HEK293 (cell line): ENCODE measurements around the gene SNRNP70.

Experiments used
- CTCF ChIA-PET: fragments of 350-600 bp; formaldehyde crosslinking; extraction: SDS; loops from one replicate; lab custom pipeline; 2021; ENCODE audit warnings: antibody characterized with exemption; lab: Yijun Ruan, JAX
- POLR2A ChIA-PET: fragments of 300-600 bp; formaldehyde crosslinking; extraction: SDS; loops from one replicate; lab custom pipeline; 2020; ENCODE audit warnings: antibody characterized with exemption, inconsistent platforms; lab: Yijun Ruan, JAX
- H3K27ac ChIP-seq: fragments of 200-500 bp; sonication (Bioruptor generic); 2 replicates; pipeline ENCODE4 v1.5.1; 2014; ENCODE audit warnings: low read depth, low read length, control low read depth, inconsistent platforms; ENCODE audit errors: extremely low read depth
- H3K36me3 ChIP-seq, 2 experiments: fragments of 200-500 bp in 1 of 2; sonication (Bioruptor generic) in 1 of 2; 1 replicate in 1 of 2; 2 replicates in 1 of 2; pipeline ENCODE4 v1.5.1; 2014 to 2017; ENCODE audit warnings: inconsistent platforms in 2 of 2, low read length in 2 of 2; ENCODE audit not compliant: control insufficient read depth in 2 of 2, insufficient read depth in 1 of 2
- H3K4me1 ChIP-seq: fragments of 200-500 bp; sonication (Bioruptor generic); 2 replicates; pipeline ENCODE4 v1.5.1; 2014; ENCODE audit warnings: mild to moderate bottlenecking, low read length, inconsistent platforms; ENCODE audit not compliant: control insufficient read depth, insufficient read depth
- H3K4me3 ChIP-seq: 2 replicates; pipeline ENCODE4 v1.5.1; 2011; ENCODE audit warnings: low read depth, mild to moderate bottlenecking, control low read depth, low read length, moderate library complexity
- H3K9me3 ChIP-seq: fragments of 200-500 bp; sonication (Bioruptor generic); 2 replicates; pipeline ENCODE4 v1.5.1; 2014; ENCODE audit warnings: low read depth, low read length, inconsistent platforms; ENCODE audit not compliant: control insufficient read depth, insufficient read depth
- BCL11B ChIP-seq: fragments of 450-650 bp; formaldehyde crosslinking; IDR thresholded peaks from 2 replicates; pipeline ENCODE4 v1.5.1; 2016; ENCODE audit warnings: low read depth, missing biosample characterization, missing genetic modification characterization
- KLF1 ChIP-seq: fragments of 450-650 bp; formaldehyde crosslinking; IDR thresholded peaks from 2 replicates; pipeline ENCODE4 v1.5.1; 2016; ENCODE audit warnings: missing biosample characterization, missing genetic modification characterization
- KLF8 ChIP-seq: fragments of 450-650 bp; formaldehyde crosslinking; IDR thresholded peaks from 2 replicates; pipeline ENCODE4 v1.5.1; 2016; ENCODE audit warnings: missing biosample characterization, missing genetic modification characterization
- SCRT2 ChIP-seq: fragments of 450-650 bp; formaldehyde crosslinking; IDR thresholded peaks from 2 replicates; pipeline ENCODE4 v1.5.1; 2016; ENCODE audit warnings: missing biosample characterization, missing genetic modification characterization
- SP2 ChIP-seq: fragments of 450-650 bp; formaldehyde crosslinking; IDR thresholded peaks from 2 replicates; pipeline ENCODE4 v1.5.1; 2016; ENCODE audit warnings: missing biosample characterization, missing genetic modification characterization
- SP3 ChIP-seq: fragments of 450-650 bp; formaldehyde crosslinking; IDR thresholded peaks from 2 replicates; pipeline ENCODE4 v1.5.1; 2016; ENCODE audit warnings: missing biosample characterization, missing genetic modification characterization
- ZEB2 ChIP-seq: fragments of 450-650 bp; formaldehyde crosslinking; IDR thresholded peaks from 2 replicates; pipeline ENCODE4 v1.5.1; 2016; ENCODE audit warnings: missing biosample characterization, missing genetic modification characterization
- ZIC2 ChIP-seq: fragments of 450-650 bp; formaldehyde crosslinking; IDR thresholded peaks from 2 replicates; pipeline ENCODE4 v1.5.1; 2016; ENCODE audit warnings: missing biosample characterization, missing genetic modification characterization
- ZNF24 ChIP-seq: fragments of 450-650 bp; formaldehyde crosslinking; IDR thresholded peaks from 2 replicates; pipeline ENCODE4 v1.5.1; 2016; ENCODE audit warnings: missing biosample characterization, missing genetic modification characterization
- ZNF302 ChIP-seq: fragments of 450-650 bp; formaldehyde crosslinking; IDR thresholded peaks from 2 replicates; pipeline ENCODE4 v1.5.1; 2016; ENCODE audit warnings: missing biosample characterization, missing genetic modification characterization, low read depth
- ZNF596 ChIP-seq: fragments of 450-650 bp; IDR thresholded peaks from 2 replicates; pipeline ENCODE4 v1.5.0; 2018; ENCODE audit warnings: missing biosample characterization, mild to moderate bottlenecking, missing genetic modification characterization, moderate library complexity
- ZNF623 ChIP-seq: fragments of 450-650 bp; formaldehyde crosslinking; IDR thresholded peaks from 2 replicates; pipeline ENCODE4 v1.5.1; 2016; ENCODE audit warnings: missing biosample characterization, missing genetic modification characterization
- ZNF670 ChIP-seq: fragments of 450-650 bp; formaldehyde crosslinking; IDR thresholded peaks from 2 replicates; pipeline ENCODE4 v1.5.1; 2016; ENCODE audit warnings: missing biosample characterization, missing genetic modification characterization, low read depth
- ZNF677 ChIP-seq: fragments of 450-650 bp; IDR thresholded peaks from 2 replicates; pipeline ENCODE4 v1.5.0; 2018; ENCODE audit warnings: missing biosample characterization, mild to moderate bottlenecking, missing genetic modification characterization, moderate library complexity
- ZNF701 ChIP-seq: fragments of 450-650 bp; formaldehyde crosslinking; IDR thresholded peaks from 2 replicates; pipeline ENCODE4 v1.5.1; 2016; ENCODE audit warnings: missing biosample characterization, missing genetic modification characterization
- ZNF776 ChIP-seq: fragments of 450-650 bp; formaldehyde crosslinking; IDR thresholded peaks from 2 replicates; pipeline ENCODE4 v1.5.0; 2017; ENCODE audit warnings: missing biosample characterization, missing genetic modification characterization, borderline replicate concordance
- ZSCAN30 ChIP-seq: fragments of 450-650 bp; IDR thresholded peaks from 2 replicates; pipeline ENCODE4 v1.5.1; 2018; ENCODE audit warnings: missing biosample characterization, mild to moderate bottlenecking, missing genetic modification characterization, moderate library complexity
- TF ChIP-seq, protein P1 (sequence below): fragments of 450-650 bp; formaldehyde crosslinking; IDR thresholded peaks from 2 replicates; pipeline ENCODE4 v1.5.1; 2016; ENCODE audit warnings: missing biosample characterization, missing genetic modification characterization, borderline replicate concordance

SNRNP70 gene

DNA sequence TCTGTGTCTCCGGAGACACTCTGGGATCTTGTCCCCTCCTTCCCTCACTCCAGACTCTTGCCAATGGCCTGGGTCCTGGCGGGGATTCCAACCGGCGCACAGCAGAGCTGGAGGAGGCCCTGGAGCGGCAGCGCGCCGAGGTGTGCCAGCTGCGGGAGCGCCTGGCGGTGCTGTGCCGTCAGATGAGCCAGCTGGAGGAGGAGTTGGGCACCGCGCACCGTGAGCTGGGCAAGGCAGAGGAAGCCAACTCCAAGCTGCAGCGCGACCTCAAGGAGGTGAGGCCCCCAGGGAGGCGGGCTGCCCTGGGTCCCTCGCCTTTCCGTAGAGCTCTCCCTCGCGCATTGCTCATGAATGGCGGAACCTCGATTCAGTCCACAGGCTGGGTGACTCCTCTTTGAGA lies 45.1 kb downstream of the SNRNP70 start:
- ChIA-PET POLR2A (no interaction called here), CTCF (interaction anchor here (0.7 to 3.2 kb wide), 9 partner anchors 11 to 137 kb away, joined by 3 to 20 read pairs (median 4); partner anchors contain the start of genes GYS1 and RUVBL2)
- peaks cover 7% of the 10 kb centered on the region for H3K4me1 ChIP-seq
- peaks cover 6 to 30% of the 10 kb centered on the region in 2 experiments; a peak in 2 of 3 replicates for H3K36me3 ChIP-seq
- no peak for TF ChIP-seq ZIC2 (tag by site-specific recombination)
- no peak for TF ChIP-seq ZNF701
- TF ChIP-seq ZEB2, result no peak
- no peak for TF ChIP-seq ZNF776
- H3K9me3 ChIP-seq, result no peaks in the 10 kb centered on the region
- no peak overlapping the region for H3K27ac ChIP-seq
- H3K4me3 ChIP-seq, result no peak overlapping the region

DNA sequence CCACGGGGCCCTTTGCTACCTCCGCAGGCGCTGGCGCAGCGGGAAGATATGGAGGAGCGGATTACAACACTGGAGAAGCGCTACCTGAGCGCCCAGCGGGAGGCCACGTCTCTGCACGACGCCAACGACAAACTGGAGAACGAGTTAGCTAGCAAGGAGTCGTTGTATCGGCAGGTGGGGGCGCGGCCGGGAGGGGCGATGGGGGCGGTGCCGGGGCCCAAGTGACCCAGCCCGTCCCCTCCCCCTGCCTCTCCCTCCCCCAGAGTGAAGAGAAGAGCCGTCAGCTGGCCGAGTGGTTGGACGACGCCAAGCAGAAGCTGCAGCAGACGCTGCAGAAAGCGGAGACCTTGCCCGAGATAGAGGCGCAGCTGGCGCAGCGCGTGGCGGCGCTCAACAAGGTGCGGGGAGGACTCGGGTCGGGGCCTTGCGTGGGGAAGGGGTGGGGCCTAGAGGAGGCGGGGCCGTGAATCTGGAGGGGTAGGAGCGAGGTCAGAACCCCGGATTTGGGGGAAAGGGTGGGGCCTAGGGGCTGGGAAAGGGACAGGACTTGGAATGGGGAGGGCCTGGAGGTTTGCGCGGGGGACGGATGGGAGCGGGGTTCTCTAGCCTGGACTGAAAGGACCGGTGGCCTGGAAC lies 47.8 kb downstream of the SNRNP70 start:
- Histone ChIP-seq H3K9me3 (no peaks in the 10 kb centered on the region), H3K27ac (no peak overlapping the region), H3K36me3 (peaks cover 7 to 42% of the 10 kb centered on the region in 2 experiments; a peak in 2 of 3 replicates), H3K4me3 (no peak overlapping the region), H3K4me1 (peaks cover 4% of the 10 kb centered on the region)
- ChIA-PET CTCF (interaction anchor here (1.2 kb wide), 2 partner anchors 75 to 133 kb away, joined by 3 read pairs; no protein-coding TSS in a partner anchor), POLR2A (interaction anchor here (0.9 kb wide), 1 partner anchor 139 kb away, joined by 4 read pairs; the partner anchor contains the start of gene RUVBL2)
- TF ChIP-seq KLF8 (0 out of 2 replicates have a peak, but pooled peaks have one; percentile 30), ZNF596 (tag by site-specific recombination) (no peak)

DNA sequence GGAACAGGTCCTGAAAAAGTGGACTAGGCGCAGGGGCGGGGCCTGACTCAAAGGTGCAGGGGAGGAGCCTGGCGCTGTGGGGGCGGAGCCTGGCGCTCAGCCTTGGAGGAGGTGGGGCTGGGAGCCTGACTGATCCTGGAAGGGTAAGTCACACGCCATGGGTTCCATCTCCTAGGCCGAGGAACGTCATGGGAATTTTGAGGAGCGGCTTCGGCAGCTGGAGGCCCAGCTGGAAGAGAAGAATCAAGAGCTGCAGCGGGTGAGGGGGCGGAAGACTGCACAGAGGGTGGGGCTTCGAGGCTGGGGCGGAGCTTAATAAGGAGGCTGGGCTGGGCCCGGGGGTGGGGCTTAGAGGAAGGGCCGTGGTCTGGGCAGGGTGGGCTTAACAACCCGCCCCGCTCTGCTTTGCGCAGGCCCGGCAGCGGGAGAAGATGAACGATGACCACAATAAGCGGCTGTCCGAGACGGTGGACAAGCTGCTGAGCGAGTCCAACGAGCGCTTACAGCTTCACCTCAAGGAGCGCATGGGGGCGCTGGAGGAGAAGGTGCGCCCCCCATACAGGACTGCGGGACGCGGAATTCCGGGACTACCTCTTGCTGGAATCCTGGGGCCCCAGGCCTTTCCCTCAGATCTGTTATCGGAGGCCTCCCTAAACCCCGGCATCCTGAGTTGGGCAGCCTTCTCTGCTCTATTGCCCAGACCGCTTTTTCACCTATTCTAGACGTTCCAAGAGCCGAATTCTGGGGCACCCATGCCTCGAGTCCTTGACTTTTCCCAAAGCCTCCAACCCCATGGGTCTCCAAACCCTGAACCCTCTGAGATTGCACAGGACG lies 48.6 kb downstream of the SNRNP70 start:
- TF ChIP-seq ZNF677 (tag by site-specific recombination) (no peak), ZNF24 (tag by site-specific recombination) (no peak), KLF1 (tag by site-specific recombination) (peak; percentile 22; the same call in 1 of the 2 replicates), SP3 (tag by site-specific recombination) (peak; percentile 39; the same call in 1 of the 2 replicates), SP2 (tag by site-specific recombination) (0 out of 2 replicates have a peak, but pooled peaks have one; percentile 31), ZNF623 (tag by site-specific recombination) (no peak), ZNF670 (tag by site-specific recombination) (no peak), ZSCAN30 (no peak)
- POLR2A ChIA-PET, result interaction anchor here (0.9 kb wide), 1 partner anchor 140 kb away, joined by 4 read pairs; the partner anchor contains the start of gene RUVBL2
- Histone ChIP-seq H3K36me3 (peaks cover 7 to 42% of the 10 kb centered on the region in 2 experiments; a peak in 2 of 3 replicates), H3K4me3 (no peak overlapping the region), H3K4me1 (peaks cover under 1% of the 10 kb centered on the region), H3K27ac (no peak overlapping the region), H3K9me3 (no peaks in the 10 kb centered on the region)
- CTCF ChIA-PET, result interaction anchor here (1.2 kb wide), 1 partner anchor 134 kb away, joined by 3 read pairs; no protein-coding TSS in a partner anchor

DNA sequence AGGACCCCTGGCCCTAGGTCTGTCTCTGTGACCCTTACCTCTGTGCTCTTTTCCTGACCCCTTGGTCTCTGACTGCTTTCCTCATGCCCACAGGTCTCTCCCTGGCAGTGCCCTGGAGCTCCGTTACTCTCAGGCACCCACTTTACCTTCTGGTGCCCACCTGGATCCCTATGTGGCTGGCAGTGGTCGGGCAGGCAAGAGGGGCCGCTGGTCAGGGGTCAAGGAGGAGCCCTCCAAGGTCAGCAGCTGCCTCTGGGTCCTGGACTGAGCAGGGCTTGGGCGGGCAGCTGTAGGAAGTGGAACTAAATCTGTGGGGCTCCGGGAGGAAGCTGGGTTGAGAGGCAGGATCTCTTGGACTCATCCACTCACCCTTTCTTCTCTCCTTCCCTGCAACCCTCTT lies 50.4 kb downstream of the SNRNP70 start:
- Histone ChIP-seq H3K4me1 (no peaks in the 10 kb centered on the region), H3K27ac (no peak overlapping the region), H3K9me3 (no peaks in the 10 kb centered on the region), H3K36me3 (peaks cover 7 to 32% of the 10 kb centered on the region in 2 experiments; a peak in 2 of 3 replicates), H3K4me3 (no peak overlapping the region)
- ChIA-PET POLR2A (interaction anchor here (1.0 kb wide), 1 partner anchor 13 kb away, joined by 3 read pairs; no protein-coding TSS in a partner anchor), CTCF (interaction anchor here (1.0 to 2.3 kb wide), 4 partner anchors 11 to 136 kb away, joined by 3 to 10 read pairs (median 4); no protein-coding TSS in a partner anchor)
- no peak for TF ChIP-seq SCRT2 (tag by site-specific recombination)
- TF ChIP-seq ZSCAN30, result no peak
- no peak for TF ChIP-seq ZNF623 (tag by site-specific recombination)
- TF ChIP-seq BCL11B (tag by site-specific recombination), result 0 out of 2 replicates have a peak, but pooled peaks have one; percentile 24
- TF ChIP-seq, protein P1, sequence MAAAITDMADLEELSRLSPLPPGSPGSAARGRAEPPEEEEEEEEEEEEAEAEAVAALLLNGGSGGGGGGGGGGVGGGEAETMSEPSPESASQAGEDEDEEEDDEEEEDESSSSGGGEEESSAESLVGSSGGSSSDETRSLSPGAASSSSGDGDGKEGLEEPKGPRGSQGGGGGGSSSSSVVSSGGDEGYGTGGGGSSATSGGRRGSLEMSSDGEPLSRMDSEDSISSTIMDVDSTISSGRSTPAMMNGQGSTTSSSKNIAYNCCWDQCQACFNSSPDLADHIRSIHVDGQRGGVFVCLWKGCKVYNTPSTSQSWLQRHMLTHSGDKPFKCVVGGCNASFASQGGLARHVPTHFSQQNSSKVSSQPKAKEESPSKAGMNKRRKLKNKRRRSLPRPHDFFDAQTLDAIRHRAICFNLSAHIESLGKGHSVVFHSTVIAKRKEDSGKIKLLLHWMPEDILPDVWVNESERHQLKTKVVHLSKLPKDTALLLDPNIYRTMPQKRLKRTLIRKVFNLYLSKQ, result no peak
- no peak for TF ChIP-seq ZNF302
